HG03457 (cell line): ENCODE results near the gene CMIP.

Experiments used
- ATAC-seq: cut with Tn5 transposase; IDR thresholded peaks from one replicate; pipeline ENCODE4 v1.9.1; 2021; ENCODE audit warnings: moderate number of reproducible peaks; ENCODE audit not compliant: unreplicated experiment

The CMIP gene

GRCh38 chr16:81458827-81459598 is 14.4 kb downstream of the CMIP start:
- no peak for ATAC-seq

- no peak for ATAC-seq
Measured at GRCh38 chr16:81460075-81460474, 15.5 kb downstream of the CMIP start.

GRCh38 chr16:81461243-81461642 is 16.6 kb downstream of the CMIP start:
- no peak for ATAC-seq

GRCh38 chr16:81461766-81462165 is 17.2 kb downstream of the CMIP start:
- no peak for ATAC-seq

- ATAC-seq = no peak
Measured at GRCh38 chr16:81462683-81463082, 18.1 kb downstream of the CMIP start.

- ATAC-seq = no peak
Measured at GRCh38 chr16:81463296-81463890, 18.8 kb downstream of the CMIP start.

GRCh38 chr16:81464279-81464678 is 19.7 kb downstream of the CMIP start:
- no peak for ATAC-seq

- ATAC-seq = no peak
Measured at GRCh38 chr16:81465375-81465943, 20.9 kb downstream of the CMIP start.

- no peak for ATAC-seq
Measured at GRCh38 chr16:81466356-81466980, 21.9 kb downstream of the CMIP start.

GRCh38 chr16:81467072-81467471 is 22.5 kb downstream of the CMIP start:
- ATAC-seq = no peak

- ATAC-seq = no peak
Measured at GRCh38 chr16:81467815-81468214, 23.2 kb downstream of the CMIP start.

GRCh38 chr16:81468269-81468902 is 23.8 kb downstream of the CMIP start:
- ATAC-seq = no peak

- no peak for ATAC-seq
Measured at GRCh38 chr16:81469183-81469677, 24.6 kb downstream of the CMIP start.

- ATAC-seq = peak; percentile 69
Measured at GRCh38 chr16:81469710-81470535, 25.3 kb downstream of the CMIP start.

GRCh38 chr16:81470796-81471636 is 26.4 kb downstream of the CMIP start:
- no peak for ATAC-seq

- ATAC-seq = no peak
Measured at GRCh38 chr16:81471882-81472281, 27.3 kb downstream of the CMIP start.

- no peak for ATAC-seq
Measured at GRCh38 chr16:81472391-81472790, 27.8 kb downstream of the CMIP start.

- no peak for ATAC-seq
Measured at GRCh38 chr16:81473066-81473488, 28.5 kb downstream of the CMIP start.

- no peak for ATAC-seq
Measured at GRCh38 chr16:81473558-81473957, 28.9 kb downstream of the CMIP start.
